Muscle of arm (tissue), 12 donors: ENCODE measurements around the gene RFC3. TPM values are rescaled to one million over a fixed set of nuclear protein-coding genes. Genes with fewer than 3 reads are reported as not detected.
"Not testable (repeated sequence)": the region's sequence is repeated elsewhere in the genome, so short reads cannot be mapped to it uniquely, and the experiment has no call there.

ENCODE experiments used
- DNase-seq: peaks from one replicate; pipeline ENCODE4 v3.0.0-alpha.2; 2013
- polyA plus RNA-seq, 12 donors: library from polyadenylated mRNA; unstranded; fragments of 120-200 nt; gene quantifications; one replicate each; pipeline ENCODE4 v1.2.1, GENCODE V29; 2013; ENCODE audit not compliant: insufficient read length in 12 of 12

The RFC3 gene
- polyA plus RNA-seq, 12 donors, result 10.1 to 18.1 (median 14.8) TPM; not detected in 1

GRCh38 chr13:33800646-33801186, 17.2 kb upstream of the RFC3 start:
- DNase-seq, result no peak

GRCh38 chr13:33806470-33807248, 11.3 kb upstream of the RFC3 start:
- no peak for DNase-seq

- DNase-seq, result not testable (repeated sequence)
These were observed 5.1 kb upstream of the RFC3 start for GRCh38 chr13:33812829-33813228.

- no peak for DNase-seq
These were observed 2.9 kb upstream of the RFC3 start for GRCh38 chr13:33815011-33815550.

- DNase-seq, result no peak
These were observed 1.0 kb upstream of the RFC3 start for GRCh38 chr13:33816912-33817311.

- no peak for DNase-seq
These were observed 442 bp upstream of the RFC3 start for GRCh38 chr13:33817513-33817900.

GRCh38 chr13:33825083-33825482, 7.1 kb downstream of the RFC3 start:
- DNase-seq, result no peak

- no peak for DNase-seq
These were observed 9.2 kb downstream of the RFC3 start for GRCh38 chr13:33827139-33827538.

- DNase-seq, result no peak
These were observed 10.6 kb downstream of the RFC3 start for GRCh38 chr13:33828431-33829129.

- DNase-seq, result no peak
These were observed 14.9 kb downstream of the RFC3 start for GRCh38 chr13:33832872-33833271.

GRCh38 chr13:33838647-33839046, 20.7 kb downstream of the RFC3 start:
- DNase-seq, result peak; percentile 8

GRCh38 chr13:33840402-33840801, 22.5 kb downstream of the RFC3 start:
- no peak for DNase-seq

GRCh38 chr13:33842207-33842606, 24.3 kb downstream of the RFC3 start:
- no peak for DNase-seq

- no peak for DNase-seq
These were observed 25.0 kb downstream of the RFC3 start for GRCh38 chr13:33842986-33843385.

GRCh38 chr13:33845572-33846302, 27.8 kb downstream of the RFC3 start:
- no peak for DNase-seq

GRCh38 chr13:33846303-33847062, 28.5 kb downstream of the RFC3 start:
- DNase-seq, result no peak

GRCh38 chr13:33849211-33849610, 31.3 kb downstream of the RFC3 start:
- no peak for DNase-seq

GRCh38 chr13:33855371-33855895, 37.5 kb downstream of the RFC3 start:
- no peak for DNase-seq

- no peak for DNase-seq
These were observed 41.8 kb downstream of the RFC3 start for GRCh38 chr13:33859691-33860303.

GRCh38 chr13:33860526-33860925, 42.6 kb downstream of the RFC3 start:
- no peak for DNase-seq

GRCh38 chr13:33862016-33862415, 44.1 kb downstream of the RFC3 start:
- no peak for DNase-seq
